Peyer's patch (tissue), 4 donors: ENCODE results near the gene STXBP5L.

Experiments
- POLR2A ChIP-seq, 2 donors: fragments of 450-650 bp; IDR thresholded peaks; one replicate each; pipeline ENCODE4 v1.5.1; 2017; ENCODE audit warnings: antibody characterized with exemption in 2 of 2, mild to moderate bottlenecking in 2 of 2, moderate library complexity in 2 of 2
- TF ChIP-seq, protein P1 (sequence below), 6 experiments: fragments of 450-650 bp in 4 of 6; fragments of 200-600 bp in 2 of 6; sonication (generic) in 1 of 6; IDR thresholded peaks; one replicate each; pipeline ENCODE4 v1.5.1; 2017 to 2019; ENCODE audit warnings: antibody characterized with exemption in 6 of 6, mild to moderate bottlenecking in 3 of 6, moderate library complexity in 1 of 6

DNA sequence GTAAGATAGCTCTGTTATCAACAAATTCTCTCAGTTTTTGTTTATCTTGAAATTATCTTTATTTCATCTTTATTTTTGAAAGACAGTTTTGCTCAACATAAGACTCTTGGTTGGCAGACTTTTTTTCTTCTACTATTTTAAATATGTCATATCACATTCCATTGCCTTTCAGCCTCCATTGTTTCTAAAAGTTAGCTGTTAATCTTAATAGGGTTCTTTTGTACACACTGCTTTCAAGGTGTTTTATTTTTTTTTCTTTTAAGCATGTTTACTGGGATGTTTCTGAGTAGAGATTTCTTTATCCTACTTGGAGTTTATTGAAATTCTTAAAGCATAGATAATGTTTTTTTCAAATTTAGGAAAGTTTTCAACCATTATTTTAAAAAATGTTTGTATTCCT is 294.6 kb downstream of the STXBP5L start:
- TF ChIP-seq, protein P1, sequence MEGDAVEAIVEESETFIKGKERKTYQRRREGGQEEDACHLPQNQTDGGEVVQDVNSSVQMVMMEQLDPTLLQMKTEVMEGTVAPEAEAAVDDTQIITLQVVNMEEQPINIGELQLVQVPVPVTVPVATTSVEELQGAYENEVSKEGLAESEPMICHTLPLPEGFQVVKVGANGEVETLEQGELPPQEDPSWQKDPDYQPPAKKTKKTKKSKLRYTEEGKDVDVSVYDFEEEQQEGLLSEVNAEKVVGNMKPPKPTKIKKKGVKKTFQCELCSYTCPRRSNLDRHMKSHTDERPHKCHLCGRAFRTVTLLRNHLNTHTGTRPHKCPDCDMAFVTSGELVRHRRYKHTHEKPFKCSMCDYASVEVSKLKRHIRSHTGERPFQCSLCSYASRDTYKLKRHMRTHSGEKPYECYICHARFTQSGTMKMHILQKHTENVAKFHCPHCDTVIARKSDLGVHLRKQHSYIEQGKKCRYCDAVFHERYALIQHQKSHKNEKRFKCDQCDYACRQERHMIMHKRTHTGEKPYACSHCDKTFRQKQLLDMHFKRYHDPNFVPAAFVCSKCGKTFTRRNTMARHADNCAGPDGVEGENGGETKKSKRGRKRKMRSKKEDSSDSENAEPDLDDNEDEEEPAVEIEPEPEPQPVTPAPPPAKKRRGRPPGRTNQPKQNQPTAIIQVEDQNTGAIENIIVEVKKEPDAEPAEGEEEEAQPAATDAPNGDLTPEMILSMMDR (IDR thresholded peaks at IDR 0.05) = no peak
- TF ChIP-seq POLR2A (IDR thresholded peaks at IDR 0.05) = no peak
